ENCODE data around the gene APMAP.

APMAP gene

GRCh38 chr20:24979036-24979960, 13.3 kb downstream of the APMAP start:
- Histone ChIP-seq H3K36me3 (ENCODE audit: control insufficient read depth, insufficient read depth, low read length) (peaks cover 54% of the 10 kb centered on the region), H3K27me3 (replicated peaks; ENCODE audit: control insufficient read depth, insufficient read depth, low read length, poor library complexity, severe bottlenecking) (no peaks in the 10 kb centered on the region), H3K4me3 (ENCODE audit: insufficient read depth, low read depth, low read length, poor library complexity, severe bottlenecking) (no peak overlapping the region), H3K4me1 (ENCODE audit: control insufficient read depth, insufficient read depth, low read length, poor library complexity, severe bottlenecking) (no peaks in the 10 kb centered on the region), H3K27ac (ENCODE audit: insufficient read depth, low read length, poor library complexity, severe bottlenecking) (no peak overlapping the region), H3K9me3 (ENCODE audit: control insufficient read depth, low read length) (no peaks in the 10 kb centered on the region)
- DNase-seq = no peak

- no peaks in the 10 kb centered on the region for H3K27me3 ChIP-seq (replicated peaks; ENCODE audit: control insufficient read depth, insufficient read depth, low read length, poor library complexity, severe bottlenecking)
- H3K4me3 ChIP-seq (ENCODE audit: insufficient read depth, low read depth, low read length, poor library complexity, severe bottlenecking) = no peak overlapping the region
- peaks cover 47% of the 10 kb centered on the region for H3K36me3 ChIP-seq (ENCODE audit: control insufficient read depth, insufficient read depth, low read length)
- H3K27ac ChIP-seq (ENCODE audit: insufficient read depth, low read length, poor library complexity, severe bottlenecking) = no peak overlapping the region
- H3K9me3 ChIP-seq (ENCODE audit: control insufficient read depth, low read length) = no peaks in the 10 kb centered on the region
- no peaks in the 10 kb centered on the region for H3K4me1 ChIP-seq (ENCODE audit: control insufficient read depth, insufficient read depth, low read length, poor library complexity, severe bottlenecking)
- no peak for DNase-seq
Observed at GRCh38 chr20:24978513-24978912, 14.0 kb downstream of the APMAP start.

GRCh38 chr20:24977797-24978196, 14.8 kb downstream of the APMAP start:
- no peak for DNase-seq
- Histone ChIP-seq H3K9me3 (ENCODE audit: control insufficient read depth, low read length) (no peaks in the 10 kb centered on the region), H3K4me3 (ENCODE audit: insufficient read depth, low read depth, low read length, poor library complexity, severe bottlenecking) (no peak overlapping the region), H3K27me3 (replicated peaks; ENCODE audit: control insufficient read depth, insufficient read depth, low read length, poor library complexity, severe bottlenecking) (no peaks in the 10 kb centered on the region), H3K27ac (ENCODE audit: insufficient read depth, low read length, poor library complexity, severe bottlenecking) (no peak overlapping the region), H3K36me3 (ENCODE audit: control insufficient read depth, insufficient read depth, low read length) (peaks cover 52% of the 10 kb centered on the region), H3K4me1 (ENCODE audit: control insufficient read depth, insufficient read depth, low read length, poor library complexity, severe bottlenecking) (no peaks in the 10 kb centered on the region)

GRCh38 chr20:24977336-24977735, 15.2 kb downstream of the APMAP start:
- no peak for DNase-seq
- Histone ChIP-seq H3K36me3 (ENCODE audit: control insufficient read depth, insufficient read depth, low read length) (peaks cover 57% of the 10 kb centered on the region), H3K4me1 (ENCODE audit: control insufficient read depth, insufficient read depth, low read length, poor library complexity, severe bottlenecking) (no peaks in the 10 kb centered on the region), H3K4me3 (ENCODE audit: insufficient read depth, low read depth, low read length, poor library complexity, severe bottlenecking) (no peak overlapping the region), H3K9me3 (ENCODE audit: control insufficient read depth, low read length) (no peaks in the 10 kb centered on the region), H3K27me3 (replicated peaks; ENCODE audit: control insufficient read depth, insufficient read depth, low read length, poor library complexity, severe bottlenecking) (no peaks in the 10 kb centered on the region), H3K27ac (ENCODE audit: insufficient read depth, low read length, poor library complexity, severe bottlenecking) (no peak overlapping the region)

GRCh38 chr20:24972341-24972740, 20.2 kb downstream of the APMAP start:
- no peaks in the 10 kb centered on the region for H3K27me3 ChIP-seq (replicated peaks; ENCODE audit: control insufficient read depth, insufficient read depth, low read length, poor library complexity, severe bottlenecking)
- H3K4me3 ChIP-seq (ENCODE audit: insufficient read depth, low read depth, low read length, poor library complexity, severe bottlenecking) = no peak overlapping the region
- H3K4me1 ChIP-seq (ENCODE audit: control insufficient read depth, insufficient read depth, low read length, poor library complexity, severe bottlenecking) = no peaks in the 10 kb centered on the region
- no peak for DNase-seq
- H3K9me3 ChIP-seq (ENCODE audit: control insufficient read depth, low read length) = no peaks in the 10 kb centered on the region
- H3K27ac ChIP-seq (ENCODE audit: insufficient read depth, low read length, poor library complexity, severe bottlenecking) = no peak overlapping the region
- peaks cover 69% of the 10 kb centered on the region for H3K36me3 ChIP-seq (ENCODE audit: control insufficient read depth, insufficient read depth, low read length)

- H3K27me3 ChIP-seq (replicated peaks; ENCODE audit: control insufficient read depth, insufficient read depth, low read length, poor library complexity, severe bottlenecking) = no peaks in the 10 kb centered on the region
- peaks cover 63% of the 10 kb centered on the region for H3K36me3 ChIP-seq (ENCODE audit: control insufficient read depth, insufficient read depth, low read length)
- no peak for DNase-seq
- H3K4me3 ChIP-seq (ENCODE audit: insufficient read depth, low read depth, low read length, poor library complexity, severe bottlenecking) = no peak overlapping the region
- no peaks in the 10 kb centered on the region for H3K4me1 ChIP-seq (ENCODE audit: control insufficient read depth, insufficient read depth, low read length, poor library complexity, severe bottlenecking)
- H3K9me3 ChIP-seq (ENCODE audit: control insufficient read depth, low read length) = no peaks in the 10 kb centered on the region
- H3K27ac ChIP-seq (ENCODE audit: insufficient read depth, low read length, poor library complexity, severe bottlenecking) = no peak overlapping the region
Observed at GRCh38 chr20:24971376-24972101, 21.0 kb downstream of the APMAP start.

GRCh38 chr20:24970754-24971153, 21.8 kb downstream of the APMAP start:
- no peaks in the 10 kb centered on the region for H3K9me3 ChIP-seq (ENCODE audit: control insufficient read depth, low read length)
- no peaks in the 10 kb centered on the region for H3K4me1 ChIP-seq (ENCODE audit: control insufficient read depth, insufficient read depth, low read length, poor library complexity, severe bottlenecking)
- no peaks in the 10 kb centered on the region for H3K27me3 ChIP-seq (replicated peaks; ENCODE audit: control insufficient read depth, insufficient read depth, low read length, poor library complexity, severe bottlenecking)
- no peak overlapping the region for H3K4me3 ChIP-seq (ENCODE audit: insufficient read depth, low read depth, low read length, poor library complexity, severe bottlenecking)
- peaks cover 60% of the 10 kb centered on the region for H3K36me3 ChIP-seq (ENCODE audit: control insufficient read depth, insufficient read depth, low read length)
- no peak for DNase-seq
- H3K27ac ChIP-seq (ENCODE audit: insufficient read depth, low read length, poor library complexity, severe bottlenecking) = no peak overlapping the region

GRCh38 chr20:24970030-24970553, 22.5 kb downstream of the APMAP start:
- Histone ChIP-seq H3K27me3 (replicated peaks; ENCODE audit: control insufficient read depth, insufficient read depth, low read length, poor library complexity, severe bottlenecking) (no peaks in the 10 kb centered on the region), H3K4me3 (ENCODE audit: insufficient read depth, low read depth, low read length, poor library complexity, severe bottlenecking) (no peak overlapping the region), H3K36me3 (ENCODE audit: control insufficient read depth, insufficient read depth, low read length) (peaks cover 66% of the 10 kb centered on the region), H3K9me3 (ENCODE audit: control insufficient read depth, low read length) (no peaks in the 10 kb centered on the region), H3K27ac (ENCODE audit: insufficient read depth, low read length, poor library complexity, severe bottlenecking) (no peak overlapping the region), H3K4me1 (ENCODE audit: control insufficient read depth, insufficient read depth, low read length, poor library complexity, severe bottlenecking) (no peaks in the 10 kb centered on the region)
- DNase-seq = no peak

- no peak for DNase-seq
- Histone ChIP-seq H3K27me3 (replicated peaks; ENCODE audit: control insufficient read depth, insufficient read depth, low read length, poor library complexity, severe bottlenecking) (no peaks in the 10 kb centered on the region), H3K36me3 (ENCODE audit: control insufficient read depth, insufficient read depth, low read length) (peaks cover 69% of the 10 kb centered on the region), H3K4me3 (ENCODE audit: insufficient read depth, low read depth, low read length, poor library complexity, severe bottlenecking) (no peak overlapping the region), H3K9me3 (ENCODE audit: control insufficient read depth, low read length) (no peaks in the 10 kb centered on the region), H3K4me1 (ENCODE audit: control insufficient read depth, insufficient read depth, low read length, poor library complexity, severe bottlenecking) (no peaks in the 10 kb centered on the region), H3K27ac (ENCODE audit: insufficient read depth, low read length, poor library complexity, severe bottlenecking) (no peak overlapping the region)
Observed at GRCh38 chr20:24969186-24970029, 23.1 kb downstream of the APMAP start.

Measured in effector memory CD4-positive, alpha-beta T cell (primary cell).